HG02981 (cell line): Measurements from ENCODE around the gene CILP.
"Not testable (repeated sequence)": the region's sequence is repeated elsewhere in the genome, so short reads cannot be mapped to it uniquely, and the experiment has no call there.

Source experiments
- ATAC-seq: cut with Tn5 transposase; IDR thresholded peaks from one replicate; pipeline ENCODE4 v1.9.1; 2021; ENCODE audit warnings: mild to moderate bottlenecking, moderate library complexity; ENCODE audit not compliant: unreplicated experiment

The CILP gene

DNA sequence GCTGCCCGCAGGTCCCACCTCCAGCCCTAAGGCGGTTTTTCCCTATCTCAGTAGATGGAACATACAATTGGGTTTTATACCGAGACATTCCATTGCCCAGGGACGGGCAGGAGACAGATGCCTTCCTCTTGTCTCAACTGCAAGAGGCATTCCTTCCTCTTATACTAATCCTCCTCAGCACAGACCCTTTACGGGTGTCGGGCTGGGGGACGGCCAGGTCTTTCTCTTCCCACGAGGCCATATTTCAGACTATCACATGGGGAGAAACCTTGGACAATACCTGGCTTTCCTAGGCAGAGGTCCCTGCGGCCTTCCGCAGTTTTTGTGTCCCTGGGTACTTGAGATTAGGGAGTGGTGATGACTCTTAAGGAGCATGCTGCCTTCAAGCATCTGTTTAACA lies 15.6 kb upstream of the CILP start:
- not testable (repeated sequence) for ATAC-seq

DNA sequence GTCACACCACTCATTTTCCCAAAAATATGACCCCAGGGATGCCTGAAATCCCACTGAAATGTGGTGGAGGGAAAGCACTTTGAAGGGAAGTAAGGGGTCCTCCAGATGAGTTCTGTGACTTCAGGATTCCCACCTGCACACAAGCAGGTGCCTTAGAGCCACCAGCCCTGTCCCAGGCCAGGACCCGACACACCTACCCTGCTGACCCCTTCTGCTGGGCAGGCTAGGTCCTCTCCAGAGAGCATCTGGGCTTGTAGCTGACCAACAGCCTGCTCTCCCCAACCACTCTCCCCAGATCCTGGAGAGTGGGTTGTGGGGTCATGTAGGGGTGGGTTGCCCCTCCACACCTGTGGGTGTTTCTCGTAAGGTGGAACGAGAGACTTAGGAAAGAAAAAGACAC lies 14.9 kb upstream of the CILP start:
- no peak for ATAC-seq

DNA sequence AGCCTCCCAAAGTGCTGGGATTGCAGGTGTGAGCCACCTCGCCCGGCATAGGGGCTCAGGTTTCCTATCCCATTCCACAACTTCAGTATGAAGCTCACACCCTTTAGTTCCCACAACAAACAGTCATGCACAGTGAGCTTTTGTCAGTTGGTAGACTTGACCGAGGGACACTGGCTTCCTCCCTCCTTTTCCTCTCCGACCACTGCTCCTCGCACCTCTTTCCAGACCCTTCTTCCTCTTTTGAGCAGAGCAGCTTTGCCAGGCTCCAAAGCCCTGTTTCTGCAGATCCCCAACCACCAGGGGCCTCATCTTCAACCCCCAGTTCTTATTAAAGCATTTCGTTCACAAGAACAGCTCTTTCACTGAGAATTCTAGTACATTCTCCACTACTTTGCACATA lies 12.7 kb upstream of the CILP start:
- no peak for ATAC-seq

DNA sequence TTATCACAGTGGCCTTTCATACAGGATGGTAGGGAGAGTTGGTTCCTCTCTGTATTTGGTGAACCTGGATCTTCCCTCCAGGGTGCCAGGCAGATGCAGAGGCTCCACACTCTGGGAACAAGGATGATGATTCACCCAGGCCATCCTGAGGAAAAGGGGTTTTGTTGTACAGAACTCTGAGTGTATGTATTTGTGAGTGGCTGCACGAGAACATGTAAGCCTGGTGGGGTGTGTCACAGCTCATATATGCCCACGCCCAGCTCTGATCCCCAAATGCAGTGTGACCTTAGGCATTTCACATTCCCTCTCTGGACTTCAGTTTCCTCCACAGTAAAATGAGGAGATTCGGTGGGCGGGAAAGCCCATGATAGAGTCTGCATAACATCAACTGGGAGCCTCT lies 11.6 kb upstream of the CILP start:
- ATAC-seq, result no peak

DNA sequence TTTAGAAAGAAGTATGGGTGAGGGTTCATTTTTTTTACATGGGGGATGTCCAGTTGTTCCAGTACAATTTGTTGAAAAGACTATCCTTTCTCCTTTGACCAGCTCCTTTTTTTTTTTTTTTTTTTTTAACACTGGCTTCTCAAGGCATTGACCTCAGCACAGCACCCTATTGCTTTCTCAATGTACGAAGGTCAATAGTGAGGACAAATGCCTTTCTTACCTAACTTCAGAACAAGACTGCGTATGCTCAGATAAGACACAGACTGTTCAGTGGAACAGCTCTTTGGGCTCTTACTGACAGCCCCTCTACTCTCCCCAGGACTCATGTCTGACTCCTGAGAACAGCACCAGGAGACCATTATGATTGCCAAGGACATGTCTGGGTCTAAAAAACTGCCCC lies 10.4 kb upstream of the CILP start:
- ATAC-seq, result no peak

DNA sequence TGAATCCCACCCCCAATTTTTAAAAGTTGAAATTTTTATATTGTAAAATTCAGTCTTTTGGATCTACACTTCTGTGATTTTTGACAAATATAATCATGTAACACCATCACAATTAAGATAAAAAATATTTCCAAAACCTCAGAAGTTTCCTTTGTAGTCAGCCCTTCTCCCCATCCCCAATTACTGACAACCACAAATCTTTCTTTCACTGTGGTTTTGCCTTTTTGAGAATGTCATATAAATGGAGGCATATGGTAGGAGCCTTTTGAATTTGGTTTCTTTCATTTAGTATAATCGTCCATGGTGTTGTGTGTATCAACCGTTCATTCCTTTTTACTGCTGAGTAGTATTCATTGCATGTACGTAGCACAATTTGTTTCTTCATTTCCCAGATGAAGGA lies 7.9 kb upstream of the CILP start:
- no peak for ATAC-seq

DNA sequence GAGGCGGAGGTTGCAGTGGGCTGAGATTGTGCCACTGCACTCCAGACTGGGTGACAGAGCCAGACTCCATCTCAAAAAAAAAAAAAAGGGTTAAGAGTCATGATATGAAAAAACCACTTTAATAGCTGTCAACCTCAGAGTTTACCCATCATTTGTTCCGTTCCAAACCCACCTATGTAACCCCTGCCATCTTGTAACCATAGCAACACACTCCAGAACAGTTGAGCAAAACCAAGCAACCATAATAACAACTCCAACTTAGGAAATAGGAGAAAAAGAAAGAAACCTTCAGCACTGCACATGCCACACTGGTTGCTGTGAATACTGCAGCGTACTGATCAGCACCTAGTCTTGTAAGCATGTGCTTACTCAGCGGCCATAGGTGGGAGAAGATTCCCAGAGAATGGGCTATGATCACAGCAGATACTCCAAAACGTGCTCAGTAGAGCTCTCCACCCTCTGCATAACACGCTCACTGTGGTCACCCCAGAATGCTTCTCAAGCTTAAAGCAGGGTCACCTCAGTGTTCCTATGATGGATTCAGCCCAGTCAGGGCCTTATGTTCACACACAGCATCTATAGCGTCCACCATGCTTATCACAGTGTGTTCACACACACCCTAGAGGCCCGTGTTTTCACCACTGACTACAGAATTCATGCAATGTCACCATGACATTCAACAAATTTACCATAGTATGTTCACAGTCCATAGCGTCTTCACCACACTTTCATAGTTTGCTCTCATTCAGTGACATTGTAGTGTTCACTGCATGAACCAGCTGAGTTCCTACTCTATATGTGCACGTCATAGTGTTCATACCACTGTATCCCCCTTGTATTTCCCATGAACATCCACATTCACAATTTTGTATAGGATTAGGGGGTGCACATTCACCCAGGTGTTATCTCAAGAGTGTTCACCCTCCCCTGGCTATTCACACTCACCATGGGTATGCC lies 6.5 kb upstream of the CILP start:
- no peak for ATAC-seq

DNA sequence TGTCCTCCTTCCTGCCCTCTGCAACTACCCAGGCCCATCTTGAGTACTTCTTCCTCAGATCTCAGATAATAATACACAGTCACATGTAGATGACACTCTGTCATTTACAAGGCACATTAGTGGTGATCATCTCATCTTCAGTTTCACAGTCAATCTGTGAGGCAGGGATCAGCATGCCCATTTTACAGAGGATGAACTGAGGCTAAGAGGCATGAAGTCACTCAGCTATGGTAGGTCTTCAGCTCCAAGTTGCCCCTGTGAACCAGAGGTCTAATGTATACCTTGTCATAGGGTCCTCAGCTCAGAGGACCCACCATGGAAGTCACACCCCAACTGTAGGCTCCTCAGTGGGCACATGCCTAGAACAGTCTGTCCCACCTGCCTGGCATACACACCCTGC lies 4.2 kb upstream of the CILP start:
- no peak for ATAC-seq

DNA sequence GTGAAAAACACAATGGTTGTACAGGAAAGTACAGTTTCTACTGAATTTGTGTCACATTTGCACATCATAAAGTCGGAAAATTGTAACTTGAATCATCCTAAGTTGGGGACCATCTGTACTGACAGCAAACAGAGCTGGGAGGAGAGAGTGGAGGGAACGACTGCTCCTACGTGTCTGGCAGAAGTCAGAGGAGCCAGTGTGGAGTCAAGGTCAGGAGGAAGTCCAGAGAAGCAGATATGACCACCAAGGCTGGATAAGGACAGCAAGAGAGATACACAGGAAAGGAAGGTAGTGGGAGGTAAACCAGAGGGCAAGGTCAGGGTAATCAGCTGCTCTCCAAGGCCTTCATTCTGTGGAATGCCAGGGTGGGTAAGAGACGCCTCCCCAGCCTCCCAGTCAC lies 2.7 kb upstream of the CILP start:
- no peak for ATAC-seq

DNA sequence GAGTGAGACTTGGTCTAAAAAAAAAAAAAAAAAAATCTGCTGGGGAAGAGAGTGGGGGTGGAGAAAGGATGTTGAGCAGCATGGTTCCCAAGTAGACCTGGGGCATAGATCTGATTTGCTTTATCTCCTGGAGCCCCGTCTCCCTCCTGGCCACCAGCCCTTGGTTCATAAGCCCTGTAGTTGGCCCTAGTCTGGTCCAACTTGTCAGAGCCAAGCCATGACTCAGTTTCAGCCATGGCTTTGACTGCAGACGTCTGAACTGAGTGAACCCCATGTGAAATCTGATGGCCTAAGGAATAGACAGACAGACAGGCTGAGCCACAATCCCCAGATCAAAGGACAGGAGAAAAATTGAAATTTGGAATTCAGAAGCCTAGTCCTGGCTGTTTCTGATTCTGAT lies 2.0 kb upstream of the CILP start:
- no peak for ATAC-seq

DNA sequence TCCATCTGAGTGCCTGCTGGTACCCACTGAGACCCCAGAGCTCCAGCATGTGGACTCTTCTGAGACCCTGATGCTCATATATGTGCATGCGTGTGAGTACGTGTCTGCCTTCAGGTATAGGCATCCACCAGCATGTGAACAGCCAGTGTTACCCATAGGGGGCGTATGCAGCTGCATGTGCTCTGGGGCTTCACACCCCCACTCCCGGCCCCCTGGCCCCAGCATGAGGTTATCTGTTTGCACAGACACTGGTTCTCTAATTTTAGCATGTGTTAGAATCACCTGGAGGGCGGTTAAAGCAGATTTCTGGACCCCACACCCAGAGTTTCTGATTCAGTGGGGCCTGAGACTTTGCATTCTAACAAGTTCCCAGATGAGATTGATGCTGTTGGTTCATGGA lies 824 bp upstream of the CILP start:
- ATAC-seq, result no peak

DNA sequence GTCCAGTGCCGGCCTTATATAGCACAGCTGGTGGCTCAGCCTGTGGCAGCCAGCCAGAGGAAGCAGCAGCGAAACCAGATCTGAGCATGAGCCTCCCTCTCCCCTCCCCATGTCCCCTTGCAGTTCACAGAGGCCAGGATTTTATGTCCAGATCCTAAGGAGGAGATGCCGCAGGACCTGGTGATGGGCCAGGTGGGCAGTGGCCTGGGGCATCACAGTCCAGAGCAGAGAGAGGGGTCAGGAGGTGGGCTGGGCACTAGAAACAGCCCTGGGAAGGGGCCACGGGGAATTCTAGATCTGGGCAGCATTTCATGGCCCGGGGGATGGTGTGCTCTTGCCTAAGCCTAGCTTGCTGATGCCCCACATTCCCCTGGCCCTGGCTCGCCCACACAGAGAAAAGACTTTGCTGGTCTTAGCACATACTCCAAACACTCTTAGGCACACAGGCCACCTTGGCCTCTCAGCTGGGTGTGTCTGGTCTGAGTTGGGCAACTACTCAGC lies 259 bp upstream of the CILP start:
- ATAC-seq, result no peak

DNA sequence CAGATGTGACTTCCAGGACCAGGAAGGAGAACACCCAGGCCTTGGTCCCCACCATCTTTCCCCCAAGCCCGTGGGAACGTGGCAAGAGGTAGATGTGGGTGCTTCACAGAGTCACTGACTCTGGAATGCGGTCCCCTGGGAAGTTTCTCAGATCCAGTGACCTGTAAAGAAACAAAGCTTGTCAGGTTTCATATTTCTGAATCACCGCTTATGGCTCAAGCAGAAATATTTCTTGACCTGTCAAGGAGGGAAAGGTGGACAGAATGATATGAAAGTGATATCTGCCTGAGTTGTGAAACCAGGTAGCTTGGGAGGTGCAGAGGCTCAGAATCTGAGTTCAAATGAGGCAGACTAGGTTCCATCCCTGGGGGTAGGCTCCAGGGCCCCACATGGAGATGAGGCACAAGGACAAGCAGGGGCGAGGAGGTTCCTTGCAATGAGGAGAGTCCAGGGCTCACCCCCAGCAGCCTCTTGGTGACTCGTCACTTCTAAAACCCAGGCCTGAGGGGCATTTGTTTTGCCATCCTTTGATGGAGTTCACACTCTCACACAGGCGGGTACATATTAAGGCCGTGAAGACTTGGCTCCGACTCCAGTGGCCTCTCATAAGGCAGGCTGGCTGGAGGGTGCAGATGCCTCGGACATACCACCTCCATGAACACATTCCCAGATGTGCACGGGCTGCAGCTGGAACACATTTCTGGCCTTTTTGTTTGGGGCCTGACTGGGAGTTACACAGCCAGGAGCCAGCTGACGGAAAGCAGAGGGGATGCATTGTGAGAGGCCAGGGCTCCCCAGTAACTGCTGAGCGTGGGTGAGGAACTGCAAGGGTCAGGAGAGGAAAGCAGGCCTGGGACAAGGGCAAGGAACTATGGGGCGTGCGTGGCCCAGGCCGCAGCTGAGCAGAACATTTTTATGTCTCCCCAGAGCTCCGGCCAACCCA lies 1.3 kb downstream of the CILP start:
- no peak for ATAC-seq

DNA sequence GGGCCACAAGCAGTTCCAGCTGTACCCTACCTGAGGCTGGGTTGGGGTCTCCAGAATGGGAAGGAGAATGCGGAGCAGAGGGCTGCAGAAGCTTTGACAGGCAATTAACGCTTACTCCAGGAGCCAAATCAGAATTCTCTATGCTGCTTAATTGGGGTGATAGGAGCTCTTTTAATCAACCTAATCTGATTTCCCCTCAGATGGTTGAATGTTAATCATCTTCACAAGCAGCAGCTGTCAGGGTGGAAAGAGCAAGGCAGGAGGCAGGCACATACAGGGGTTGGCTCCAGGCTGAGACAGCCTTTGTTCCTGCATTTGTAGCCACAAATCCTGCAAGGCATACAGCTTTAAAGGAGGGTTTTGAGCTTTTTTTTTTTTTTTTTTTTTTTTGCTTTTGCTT lies 2.6 kb downstream of the CILP start:
- ATAC-seq, result no peak

DNA sequence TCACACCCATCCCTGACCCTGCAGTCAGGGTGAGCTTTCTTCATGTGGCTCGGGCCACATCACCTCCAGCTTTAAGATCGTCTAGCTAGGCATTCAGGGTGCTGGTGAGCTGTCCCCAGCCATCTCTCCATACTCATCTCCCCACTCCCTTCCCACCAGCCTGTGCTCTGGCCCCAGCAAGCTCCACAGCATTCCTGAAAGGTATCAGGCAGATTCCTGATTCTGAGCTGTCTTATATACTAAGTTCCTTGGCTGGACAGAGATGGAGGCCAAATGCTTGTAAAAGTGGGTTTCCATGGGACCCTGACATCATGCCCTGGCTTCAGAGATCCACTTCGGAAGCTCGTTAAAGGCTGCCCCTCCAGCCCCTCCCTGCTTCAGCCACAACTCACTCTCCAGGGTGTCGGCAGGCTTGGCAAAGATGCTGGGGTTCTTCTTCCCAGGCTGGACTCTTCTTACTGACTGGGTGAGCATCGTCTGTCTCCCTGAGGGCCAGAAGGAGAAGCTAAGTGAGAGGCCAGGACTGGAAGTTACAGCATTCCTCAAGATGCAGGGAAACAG lies 3.9 kb downstream of the CILP start:
- ATAC-seq, result no peak

DNA sequence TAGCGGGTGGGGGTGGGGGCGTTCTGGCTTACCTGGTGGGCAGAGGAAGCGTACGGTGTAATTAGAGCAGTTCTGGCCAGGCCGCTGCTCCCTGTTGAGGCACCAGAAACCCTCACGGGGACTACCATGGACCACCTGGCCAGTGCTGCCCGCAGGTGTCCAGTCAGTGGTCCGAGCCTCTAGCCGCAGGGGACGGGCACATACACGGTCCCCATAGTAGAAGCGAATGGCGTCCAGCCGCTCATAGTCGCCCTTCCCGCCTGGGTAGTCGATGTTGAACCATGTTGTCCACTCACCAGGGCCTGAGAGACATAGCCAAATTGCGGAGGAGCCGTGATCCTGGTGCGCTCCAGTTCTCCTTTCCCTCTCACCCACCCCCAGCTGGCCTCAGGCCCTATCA lies 4.5 kb downstream of the CILP start:
- ATAC-seq, result no peak

DNA sequence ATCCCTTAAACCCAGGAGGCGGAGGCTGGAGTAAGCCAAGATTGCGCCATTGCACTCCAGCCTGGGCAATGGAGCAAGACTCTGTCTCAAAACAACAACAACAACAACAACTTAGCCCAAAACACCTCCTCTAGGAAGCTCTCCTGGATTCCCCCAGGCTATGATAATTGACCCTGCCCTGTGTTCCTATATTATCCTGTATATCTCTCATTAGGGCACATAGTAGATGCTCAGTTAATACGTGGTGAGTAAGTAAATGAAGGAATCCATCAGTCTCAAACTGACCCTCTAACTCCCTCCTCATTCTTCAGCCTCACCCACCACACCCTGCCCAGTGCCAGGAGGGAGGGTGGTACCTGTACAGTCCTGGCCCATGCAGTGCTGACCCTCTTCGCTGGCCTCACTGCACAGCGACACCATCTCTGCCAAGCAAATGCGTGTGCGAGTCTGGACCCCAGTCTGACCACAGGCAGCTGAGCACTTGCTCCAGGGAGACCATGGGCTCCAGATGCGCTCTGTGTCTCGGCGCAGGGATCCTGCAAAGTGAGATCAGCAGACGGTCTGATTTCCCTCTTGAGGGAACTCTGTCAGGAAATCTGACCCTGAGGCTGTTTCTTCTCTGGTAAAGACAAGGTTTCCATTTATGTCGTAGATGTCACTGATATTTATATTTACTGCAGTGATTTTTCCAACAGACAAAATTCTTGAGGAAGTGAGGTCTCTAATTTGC lies 6.2 kb downstream of the CILP start:
- ATAC-seq, result no peak

DNA sequence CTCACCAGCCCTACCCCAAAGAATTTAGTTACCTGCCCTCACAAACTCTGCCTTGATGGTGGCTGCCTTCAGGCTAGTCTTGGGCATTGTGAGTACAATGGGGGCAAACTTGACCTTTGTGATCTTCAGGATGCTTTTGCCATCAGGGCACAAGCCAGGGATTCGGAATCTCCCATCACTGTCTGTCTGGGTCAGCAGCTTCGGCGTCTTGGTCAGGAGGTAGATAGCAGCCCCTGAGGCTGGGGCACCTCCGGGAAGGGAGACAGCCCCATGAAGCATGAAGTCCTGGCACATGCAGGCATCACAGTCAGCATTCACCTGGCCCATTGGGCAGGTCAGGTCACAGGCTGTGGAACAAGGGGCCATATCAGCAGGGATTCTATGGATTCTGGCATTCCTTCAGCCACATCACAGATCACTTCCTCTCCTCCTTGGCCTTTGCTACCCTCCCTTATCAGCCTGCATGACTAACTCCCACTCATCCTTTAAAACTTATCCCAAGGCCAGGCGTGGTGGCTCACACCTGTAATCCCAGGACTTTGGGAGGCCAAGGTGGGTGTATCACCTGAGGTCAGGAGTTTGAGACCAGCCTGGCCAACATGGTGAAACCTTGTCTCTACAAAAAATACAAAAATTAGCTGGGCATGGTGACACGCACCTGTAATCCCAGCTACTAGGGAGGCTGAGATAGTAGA lies 6.9 kb downstream of the CILP start:
- ATAC-seq, result no peak

DNA sequence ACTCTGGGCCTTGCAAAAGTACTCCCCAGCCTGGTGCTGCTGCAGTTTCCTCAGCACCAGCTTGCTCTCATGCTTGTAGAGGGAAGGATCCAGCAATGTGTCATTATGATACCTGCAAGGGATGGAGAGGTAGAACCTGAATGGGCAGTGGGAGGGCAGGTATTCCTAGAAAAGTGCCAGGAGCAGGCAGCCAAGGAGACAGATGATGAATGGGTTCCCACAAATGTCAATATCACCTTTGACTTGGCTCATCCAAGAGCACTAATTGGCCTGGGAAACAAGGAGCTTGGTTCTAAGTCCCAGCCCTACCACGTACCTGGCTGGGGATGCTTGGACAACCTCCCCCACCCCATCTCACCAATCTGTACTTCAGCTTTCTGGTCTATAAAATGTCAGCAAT lies 9.4 kb downstream of the CILP start:
- ATAC-seq, result no peak

DNA sequence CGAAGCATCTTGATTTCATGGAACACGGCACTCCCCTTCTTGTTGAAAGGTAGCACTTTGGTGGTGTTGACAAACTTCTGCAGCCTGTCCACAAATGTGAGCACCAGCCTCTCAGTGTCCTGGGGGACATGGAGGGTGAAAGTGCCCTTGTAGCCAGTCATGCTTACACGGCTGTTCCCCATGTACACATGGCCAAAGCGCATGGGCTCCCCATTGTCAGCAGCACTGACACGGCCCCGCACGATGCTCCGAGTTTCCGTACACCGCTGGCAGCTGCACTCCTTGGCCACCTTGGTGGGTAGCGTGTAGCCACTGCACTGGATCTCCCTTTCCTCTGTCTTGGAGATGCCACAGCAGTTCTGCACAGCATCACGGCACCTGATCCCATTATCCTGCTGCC lies 12.7 kb downstream of the CILP start:
- no peak for ATAC-seq
